Ureter (tissue), 1 donor: ENCODE measurements around the gene SGO2. TPM values are rescaled to one million over a fixed set of nuclear protein-coding genes. Genes with fewer than 3 reads are reported as not detected.
"Not testable (repeated sequence)": the region's sequence is repeated elsewhere in the genome, so short reads cannot be mapped to it uniquely, and the experiment has no call there.

Source experiments
- DNase-seq: peaks from one replicate; pipeline ENCODE4 v3.0.0-alpha.2; 2020; ENCODE audit warnings: low spot score
- total RNA-seq: library from RNA; stranded (reverse); gene quantifications from one replicate; pipeline ENCODE4 v1.2.4, GENCODE V29; 2023
- donor health status: DM: yes; HTN: yes; CAD: no.

The SGO2 gene
- total RNA-seq, 1 donor from 2014 or later, result 1.7 TPM

DNA sequence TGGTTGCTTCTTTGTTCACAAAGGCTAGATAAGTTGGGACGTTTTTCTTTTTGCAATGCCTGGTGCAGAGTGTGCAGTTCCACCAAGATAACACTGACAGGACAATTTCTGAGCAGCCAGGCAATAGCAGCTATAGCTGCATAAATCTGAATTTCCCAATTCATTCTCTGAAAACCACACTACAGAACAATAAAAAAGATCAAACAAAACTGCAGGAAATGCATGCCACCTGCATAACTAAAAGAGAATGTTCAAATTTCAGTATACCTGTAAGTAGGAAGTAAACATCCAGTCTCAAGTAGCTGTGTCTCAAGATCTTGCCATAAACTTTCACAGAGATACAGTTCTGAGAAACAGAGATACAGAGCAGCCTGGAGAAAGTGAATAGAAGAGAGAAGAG is 10.9 kb upstream of the SGO2 start:
- no peak for DNase-seq

DNA sequence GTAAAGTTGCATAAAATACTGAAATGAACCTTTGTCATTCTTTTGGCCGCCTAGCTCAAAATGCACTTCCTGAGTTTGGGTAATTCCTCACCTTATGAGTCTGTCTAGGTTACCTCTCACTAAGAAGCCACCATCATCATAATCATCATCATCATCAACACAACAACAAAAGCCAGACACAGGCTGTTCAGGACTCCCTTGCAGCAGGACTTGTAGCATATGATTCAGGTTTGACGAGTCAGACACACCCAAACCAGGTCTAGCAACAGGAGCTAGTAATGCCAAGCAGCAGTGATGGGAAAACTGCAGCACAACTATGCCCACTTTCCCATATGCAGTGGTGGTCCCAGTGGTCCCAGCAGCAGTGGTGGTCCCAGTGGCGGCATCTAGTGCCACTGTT is 2.8 kb upstream of the SGO2 start:
- DNase-seq, result no peak

DNA sequence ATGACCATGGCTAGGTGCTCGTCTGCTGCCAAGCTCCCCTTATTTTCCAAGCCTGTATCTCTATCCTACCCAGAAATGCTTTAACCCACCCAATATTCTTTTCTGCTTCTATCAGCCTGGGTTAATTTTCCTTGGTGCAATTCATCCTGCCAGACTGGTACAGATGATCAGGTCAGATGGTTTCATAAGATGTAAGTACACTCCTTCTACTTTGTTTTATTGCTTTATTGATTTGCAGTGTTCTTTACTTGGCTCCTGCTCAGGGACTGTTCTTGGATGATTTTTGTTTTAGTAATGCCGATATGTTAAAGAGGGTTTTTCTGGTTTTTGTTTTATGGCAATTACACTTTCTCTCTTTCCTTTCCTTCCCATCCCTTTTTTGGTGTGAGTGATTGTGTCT is 2.4 kb upstream of the SGO2 start:
- DNase-seq, result no peak

DNA sequence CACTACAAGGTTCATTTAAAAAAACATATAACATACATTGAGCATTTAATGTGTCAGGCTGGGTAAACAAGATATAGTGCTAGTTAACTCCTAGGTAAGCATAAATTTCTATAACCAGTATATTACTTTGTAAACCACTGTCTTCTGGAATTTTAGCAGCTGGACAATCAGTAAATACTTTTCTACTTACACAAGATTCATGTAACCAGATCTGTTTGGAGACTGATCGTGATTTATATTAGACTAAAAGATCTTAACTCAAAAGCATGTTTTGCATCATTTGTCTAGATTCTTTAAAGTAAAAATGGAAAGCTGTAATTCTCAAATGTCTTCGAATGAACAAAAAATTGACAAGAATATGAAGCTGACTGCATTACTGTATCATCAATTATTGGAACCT is 941 bp upstream of the SGO2 start:
- no peak for DNase-seq

DNA sequence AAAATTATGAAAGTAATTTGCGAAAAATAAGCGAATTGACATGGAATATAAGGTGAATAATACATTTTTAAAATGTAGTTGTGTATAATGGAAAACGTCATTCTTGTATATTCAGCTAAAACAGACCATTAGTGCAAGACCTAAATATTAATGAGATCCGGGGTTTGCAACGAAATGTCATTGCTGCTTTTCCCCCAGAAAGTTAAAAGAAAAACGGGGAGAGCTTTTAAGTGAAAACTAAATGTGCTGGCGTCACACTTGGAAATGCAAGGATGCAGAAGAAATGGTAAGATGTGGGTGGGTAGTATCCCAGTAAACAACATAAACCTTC is 491 bp upstream of the SGO2 start:
- DNase-seq, result no peak

DNA sequence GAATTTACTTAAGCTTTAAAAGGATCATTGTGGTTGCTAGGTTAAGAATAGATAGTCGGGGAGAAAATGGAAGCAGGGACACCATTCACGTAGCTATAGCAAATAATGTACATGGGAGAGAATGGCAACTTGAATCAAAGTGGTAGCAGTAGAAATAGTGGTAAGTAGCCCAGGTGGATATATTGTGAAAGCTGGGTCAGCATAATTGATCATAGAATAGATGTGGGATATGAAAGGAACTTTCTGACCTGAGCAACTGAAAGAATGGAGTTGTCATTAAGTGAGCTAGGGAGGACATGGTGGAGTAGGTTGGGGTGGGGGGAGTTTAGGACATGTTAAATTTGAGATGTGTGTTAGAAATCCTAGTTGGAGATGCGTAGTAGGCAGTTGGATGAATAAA is 2.2 kb downstream of the SGO2 start:
- DNase-seq, result no peak

DNA sequence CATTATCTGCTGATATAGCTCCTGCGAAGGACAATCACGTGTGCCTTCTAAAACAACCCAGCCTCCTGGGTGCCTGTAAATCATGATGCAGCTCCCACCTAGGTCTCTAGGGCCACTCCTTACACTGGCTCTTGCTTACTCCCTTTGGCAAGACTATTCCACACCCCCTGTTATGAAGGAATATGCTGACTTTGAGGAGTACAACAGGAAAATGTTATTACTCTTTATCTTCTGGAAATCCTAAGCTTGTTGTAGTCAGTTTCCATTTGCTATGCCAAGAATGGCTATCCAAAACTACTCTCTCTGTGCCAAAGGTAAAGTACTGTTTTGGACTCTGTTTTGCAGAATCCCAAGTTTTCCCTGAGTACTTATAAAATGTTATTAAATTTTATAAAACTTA is 7.7 kb downstream of the SGO2 start:
- no peak for DNase-seq

DNA sequence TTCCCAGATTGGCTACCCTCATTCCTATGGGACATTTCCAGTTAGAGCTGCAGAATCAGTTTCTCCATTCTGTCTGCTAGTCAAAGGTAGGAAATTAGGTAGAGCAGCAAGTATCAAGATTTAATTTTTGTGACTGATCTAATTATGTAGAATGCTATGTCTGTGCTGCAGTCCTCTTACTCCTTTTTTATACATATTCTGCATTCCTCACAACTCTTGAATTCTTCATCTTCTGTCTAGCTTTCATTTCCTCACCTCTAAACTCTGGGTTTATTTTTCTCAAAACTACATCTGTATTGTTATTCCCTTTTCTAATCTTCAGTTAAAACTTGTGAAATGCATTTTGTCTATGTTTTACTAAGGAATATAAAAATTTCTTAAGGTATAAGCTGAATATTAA is 8.6 kb downstream of the SGO2 start:
- DNase-seq, result no peak

DNA sequence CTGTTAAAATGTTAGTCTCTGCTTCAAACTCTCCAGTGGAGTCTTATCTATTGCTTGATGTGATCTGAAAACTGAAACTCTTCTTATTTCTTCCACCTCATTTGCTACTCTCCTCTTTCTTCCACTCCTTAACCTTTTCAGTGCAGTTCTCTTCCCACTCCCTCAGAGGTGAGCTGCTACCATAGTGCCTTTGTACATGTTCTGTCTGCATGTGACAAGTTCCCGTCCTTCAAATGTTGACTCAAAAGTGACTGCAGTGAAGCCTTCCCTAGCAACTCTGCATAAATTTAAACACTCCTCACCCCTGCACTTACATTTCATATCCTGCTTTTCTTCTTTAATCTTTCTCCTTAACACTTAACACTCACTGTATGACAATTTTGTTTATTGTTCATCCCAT is 12.1 kb downstream of the SGO2 start:
- no peak for DNase-seq

DNA sequence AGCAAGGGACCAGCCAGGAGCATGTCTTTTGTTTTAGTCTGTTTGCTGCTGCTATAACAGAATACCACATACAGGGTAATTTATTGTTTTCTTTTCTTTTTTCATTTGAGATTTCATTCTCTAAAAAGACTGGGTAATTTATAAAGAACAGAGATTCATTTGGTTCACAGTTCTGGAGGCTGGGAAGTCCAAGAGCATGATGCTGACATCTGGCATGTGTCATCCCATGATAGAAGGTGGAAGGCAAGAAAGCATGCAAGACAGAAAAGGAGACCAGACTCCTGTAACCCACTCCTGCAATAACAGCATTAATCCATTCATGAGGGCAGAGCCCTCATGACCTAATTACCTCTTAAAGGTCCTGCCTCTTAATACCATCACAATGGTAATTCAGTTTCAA is 14.8 kb downstream of the SGO2 start:
- no peak for DNase-seq

DNA sequence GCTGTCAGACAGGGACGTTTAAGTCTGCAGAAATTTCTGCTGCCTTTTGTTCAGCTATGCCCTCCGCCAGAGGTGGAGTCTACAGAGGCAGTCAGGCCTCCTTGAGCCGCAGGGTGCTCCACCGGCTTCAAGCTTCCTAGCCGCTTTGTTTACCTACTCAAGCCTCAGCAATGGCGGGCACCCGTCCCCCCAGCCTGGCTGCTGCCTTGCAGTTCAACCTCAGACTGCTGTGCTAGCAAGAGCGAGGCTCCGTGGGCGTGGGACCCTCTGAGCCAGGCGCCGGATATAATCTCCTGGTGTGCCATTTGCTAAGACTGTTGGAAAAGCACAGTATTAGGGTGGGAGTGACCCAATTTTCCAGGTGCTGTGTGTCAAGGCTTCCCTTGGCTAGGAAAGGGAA is 40.6 kb downstream of the SGO2 start:
- not testable (repeated sequence) for DNase-seq

DNA sequence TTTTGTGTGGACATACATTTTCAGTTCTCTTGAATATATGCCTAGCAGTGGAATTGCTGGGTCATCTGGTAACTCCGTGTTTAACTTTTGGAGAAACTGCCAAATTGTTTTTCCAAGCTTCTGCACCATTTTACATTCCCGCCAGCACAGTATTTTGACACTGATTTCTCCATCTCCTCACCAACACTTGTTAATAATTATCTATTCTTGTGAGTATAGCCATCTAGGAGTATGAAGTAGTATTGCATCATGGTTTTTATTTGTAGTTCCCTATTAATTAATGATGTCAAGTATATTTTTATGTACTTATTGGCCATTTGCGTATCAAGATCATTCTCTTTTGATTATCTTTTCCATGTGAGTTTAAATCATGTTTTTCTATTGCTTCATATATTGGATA is 41.9 kb downstream of the SGO2 start:
- no peak for DNase-seq

DNA sequence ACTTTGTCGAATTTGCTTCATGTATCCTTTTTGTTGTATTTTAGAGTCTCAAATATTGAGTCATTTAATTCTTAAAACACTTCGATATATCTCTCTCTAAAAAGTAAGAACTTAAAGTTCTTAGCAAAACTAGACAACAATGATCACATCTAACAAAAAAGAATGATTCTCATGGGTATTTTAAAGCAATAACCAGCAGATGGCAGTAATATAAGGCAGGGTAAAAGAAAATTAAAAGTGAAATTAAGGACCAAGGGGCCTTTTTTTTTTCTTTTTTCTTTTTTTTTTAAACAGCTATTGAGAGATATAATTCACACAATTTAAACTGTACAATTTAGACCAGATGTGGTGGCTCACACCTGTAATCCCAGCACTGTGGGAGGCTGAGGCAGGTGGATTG is 50.0 kb downstream of the SGO2 start:
- DNase-seq, result no peak

DNA sequence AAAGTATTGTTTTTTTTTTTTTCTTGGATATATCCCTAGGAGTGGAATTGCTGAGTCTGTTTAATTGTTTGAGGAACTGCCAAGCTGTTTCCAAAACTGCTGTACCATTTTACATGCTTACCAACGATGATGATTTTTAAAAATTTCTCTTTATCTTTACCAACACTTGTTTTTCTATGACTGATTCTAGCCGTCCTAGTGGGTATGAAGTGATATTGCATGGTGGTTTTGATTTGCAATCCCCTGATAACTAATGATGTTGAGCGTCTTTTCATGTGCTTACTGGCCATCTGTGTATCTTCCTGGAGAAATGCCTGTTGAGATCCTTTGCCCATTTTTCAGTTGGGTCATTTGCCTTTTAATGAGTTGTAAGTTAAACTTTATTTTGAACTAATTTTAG is 51.0 kb downstream of the SGO2 start:
- no peak for DNase-seq

DNA sequence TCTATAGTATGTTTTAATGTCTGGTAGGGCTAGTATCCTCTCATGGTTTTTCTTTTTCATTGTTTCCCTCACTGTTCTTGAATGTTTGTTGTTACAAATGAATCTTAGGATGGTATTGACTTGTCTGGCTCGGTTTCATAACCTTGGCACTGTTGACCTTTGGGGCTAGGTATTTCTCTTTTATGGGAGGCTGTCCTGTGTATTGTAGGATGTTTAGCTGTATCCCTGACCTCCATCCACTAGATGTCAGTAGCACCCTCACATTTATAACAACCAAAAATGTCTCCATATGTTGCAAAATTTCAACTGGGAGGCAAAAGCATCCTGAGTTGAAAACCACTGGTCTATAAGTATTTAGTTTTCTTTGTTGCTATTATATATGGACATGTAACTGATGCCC is 52.8 kb downstream of the SGO2 start:
- no peak for DNase-seq

DNA sequence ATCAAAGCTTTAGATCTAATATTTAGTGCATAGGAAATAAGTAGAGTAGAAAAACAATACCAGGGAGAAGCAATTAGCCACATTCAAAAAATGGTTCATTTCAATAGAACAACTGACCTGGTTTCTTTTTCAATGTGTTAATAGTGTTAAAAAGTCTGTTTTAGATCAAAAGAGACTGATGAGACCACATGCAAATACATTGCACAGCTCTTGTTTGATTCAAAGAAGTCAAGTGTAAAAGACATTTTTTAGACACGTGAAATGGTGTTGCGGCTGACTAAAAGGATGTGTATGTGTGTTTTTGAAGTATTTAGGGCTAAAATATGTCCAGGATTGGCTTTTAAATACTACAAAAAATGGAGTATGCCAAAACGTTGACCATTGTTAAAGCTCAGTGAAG is 58.6 kb downstream of the SGO2 start:
- no peak for DNase-seq

DNA sequence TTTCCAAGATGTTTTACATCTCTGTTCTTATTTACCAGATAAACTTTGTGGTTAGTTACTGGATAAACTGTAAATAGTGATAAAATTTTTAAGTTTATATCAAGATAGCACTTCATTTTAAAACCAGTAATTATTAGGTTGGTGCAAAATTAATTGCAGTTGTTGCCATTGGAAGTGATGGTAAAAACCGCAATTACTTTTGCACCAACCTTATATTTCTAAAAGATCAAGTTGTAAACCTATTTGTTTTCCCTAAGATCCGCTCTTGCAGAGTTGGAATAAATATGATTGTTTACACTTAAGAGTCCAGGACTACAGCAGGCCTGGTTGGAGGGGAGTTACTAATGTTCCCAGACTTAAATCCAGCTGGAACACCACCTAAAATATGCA is 59.3 kb downstream of the SGO2 start:
- no peak for DNase-seq

DNA sequence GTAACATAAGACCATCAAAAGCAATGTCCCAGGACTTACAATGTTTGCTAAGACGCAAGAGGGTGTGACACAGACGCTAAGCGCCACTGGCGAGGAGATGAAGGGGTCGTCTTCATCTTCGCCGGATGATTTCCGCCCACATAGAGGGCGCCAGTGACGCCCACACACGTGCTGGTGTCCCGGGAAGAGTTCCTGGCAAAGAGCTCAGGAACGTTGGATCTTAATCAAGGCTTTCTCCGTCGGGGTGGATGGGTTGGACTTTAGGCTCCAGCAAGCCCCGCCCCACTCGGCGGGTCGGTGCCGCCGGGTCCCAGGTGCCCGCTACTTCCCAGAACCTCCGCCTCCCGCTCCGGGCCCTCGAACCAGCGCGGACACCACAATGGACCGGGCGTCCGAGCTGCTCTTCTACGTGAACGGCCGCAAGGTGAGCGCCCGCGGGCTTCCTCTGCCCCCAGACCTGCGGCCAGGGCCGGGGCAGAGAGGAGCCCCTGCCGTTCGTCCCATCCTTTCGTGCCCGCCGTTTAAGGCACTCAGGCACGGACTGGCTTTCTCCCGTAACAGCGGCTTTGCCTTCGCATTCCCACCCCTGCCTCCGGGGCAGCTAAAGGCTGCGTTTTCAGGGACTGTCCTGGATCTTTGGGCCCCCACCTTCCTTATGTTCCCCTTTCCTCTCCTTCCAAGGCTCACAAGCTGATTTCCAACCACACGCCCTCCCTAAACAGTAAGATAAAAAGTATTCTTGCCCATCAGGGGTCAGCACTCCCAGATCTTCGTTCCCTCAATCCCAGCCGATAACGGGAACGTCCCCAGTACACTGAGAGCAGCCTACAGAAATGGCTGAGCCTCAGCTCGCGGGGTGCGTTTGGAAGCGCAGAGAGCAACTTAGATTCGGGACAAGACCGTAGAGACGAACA is 60.0 kb downstream of the SGO2 start, which contains the start of gene AOX1:
TSS of gene AOX1 (plus strand) at position 285 of the 914 bp plus-strand sequence. CDS start at position 380, 95 bp downstream.
- peak; percentile 75 for DNase-seq

DNA sequence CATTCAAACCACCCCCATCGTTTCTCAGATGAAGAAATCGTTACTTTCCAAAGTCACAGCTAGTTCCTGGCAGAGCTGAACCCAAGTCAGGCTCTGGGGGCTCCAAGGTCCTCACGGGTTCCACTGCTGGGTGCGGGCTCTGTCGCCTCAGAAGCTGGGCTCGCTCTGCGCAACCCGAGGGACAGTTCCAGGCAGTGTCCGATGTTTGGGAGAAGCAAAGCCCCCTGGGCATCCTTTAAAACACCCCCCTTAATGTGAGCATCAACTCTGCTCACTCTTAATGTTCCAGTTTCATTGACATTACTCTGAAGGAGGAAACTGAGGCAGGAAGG is 60.6 kb downstream of the SGO2 start:
- no peak for DNase-seq

DNA sequence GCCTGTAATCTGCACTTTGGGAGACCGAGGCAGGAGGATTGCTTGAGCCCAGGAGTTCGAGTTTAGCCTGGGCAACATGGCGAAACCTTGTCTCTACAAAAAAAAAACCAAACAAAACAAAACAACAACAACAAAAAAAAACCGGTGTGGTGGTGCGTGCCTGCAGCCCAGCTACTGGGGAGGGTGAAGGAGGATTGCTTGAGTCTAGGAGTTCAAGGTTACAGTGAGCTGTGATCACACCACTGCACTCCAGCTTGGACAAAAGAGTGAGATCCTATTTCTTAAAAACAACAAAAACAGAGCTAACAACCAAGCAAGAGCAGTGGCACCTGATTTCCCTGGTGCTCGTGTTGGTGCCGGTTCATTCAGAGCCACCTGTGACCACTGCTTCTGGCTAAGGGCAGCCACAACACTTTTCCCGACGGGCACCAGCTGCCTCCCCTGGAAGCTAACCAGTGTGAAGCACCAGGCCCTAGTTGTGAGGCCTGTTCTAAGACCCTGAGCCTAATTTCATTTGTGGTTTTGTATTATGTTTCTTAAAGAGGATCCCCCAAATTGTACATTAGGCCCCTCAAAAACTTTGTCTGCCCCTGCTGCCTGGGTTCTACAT is 61.1 kb downstream of the SGO2 start:
- no peak for DNase-seq

DNA sequence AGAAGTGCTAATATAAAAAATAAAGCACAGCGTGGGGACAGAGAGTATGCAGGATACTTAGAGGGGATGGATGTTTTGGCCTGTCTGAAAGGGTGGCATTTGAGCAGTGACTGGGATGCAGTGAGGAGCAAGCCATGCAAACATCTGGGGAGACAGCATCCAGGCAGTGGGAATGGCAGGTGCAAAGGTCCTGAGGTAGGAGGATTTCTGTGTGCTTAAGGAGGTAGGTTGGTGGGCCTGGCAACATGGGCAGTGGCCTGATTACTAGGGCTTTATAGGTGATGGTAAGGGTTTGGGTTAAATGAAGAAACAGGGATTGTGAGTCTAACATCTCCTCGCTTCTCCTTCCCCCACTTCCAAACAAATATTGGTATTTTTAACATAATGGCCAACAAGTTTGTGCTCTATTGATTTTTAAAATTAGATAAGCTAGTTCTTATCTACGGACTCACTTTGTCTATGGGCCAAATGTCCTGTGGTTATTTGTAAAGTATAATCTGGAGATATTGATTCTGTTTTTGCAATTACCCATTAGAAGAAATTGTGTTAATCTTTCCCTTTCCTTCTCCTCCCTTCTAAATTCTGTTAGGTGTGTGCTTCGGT is 62.2 kb downstream of the SGO2 start:
- DNase-seq, result no peak

DNA sequence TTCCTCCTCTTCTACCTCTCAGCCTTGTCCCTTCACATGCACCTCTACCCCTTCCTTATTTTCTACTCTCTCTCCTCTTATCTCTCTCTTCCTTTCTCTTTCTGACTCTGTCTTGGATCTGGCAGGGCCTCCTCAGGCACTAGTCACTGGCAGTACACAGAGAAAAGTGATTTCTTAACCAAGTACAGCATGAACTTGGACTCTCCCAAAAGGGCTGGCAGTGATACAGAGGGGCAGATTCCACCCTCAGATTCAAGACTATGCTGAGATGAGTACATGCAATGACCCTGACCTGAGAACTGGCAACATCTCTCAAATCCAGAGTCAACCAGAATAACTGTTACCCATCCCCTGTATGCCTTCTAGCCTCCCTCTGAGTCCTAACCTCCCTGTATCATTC is 64.1 kb downstream of the SGO2 start:
- peak; percentile 55 for DNase-seq

DNA sequence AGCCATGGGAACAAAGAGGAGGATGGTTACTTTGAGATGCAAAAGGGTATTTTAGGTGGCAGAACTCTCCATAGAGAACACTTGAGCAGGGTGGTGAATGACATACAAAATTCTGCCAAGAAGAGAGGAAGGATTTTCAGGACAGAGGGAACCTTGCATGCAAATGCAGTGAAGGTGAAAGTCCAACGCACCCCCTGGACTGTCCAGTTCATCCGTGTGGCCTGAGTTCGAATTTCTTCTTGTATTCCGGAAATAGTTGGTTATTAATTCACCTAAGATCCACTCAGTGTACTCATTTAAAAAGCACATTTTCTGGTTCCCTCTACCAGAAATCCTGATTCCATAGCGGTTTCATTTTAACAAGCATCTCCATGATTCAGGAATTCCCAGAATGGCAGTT is 65.3 kb downstream of the SGO2 start:
- DNase-seq, result no peak
